Neuronal stem cell (in vitro differentiated cells): ENCODE data around the gene SDC1.

Experiments used
- DNase-seq: peaks from one replicate; pipeline ENCODE4 v3.0.0-alpha.2; 2013; ENCODE audit warnings: low spot score
- H2AFZ ChIP-seq: one replicate; pipeline ENCODE4 v1.6.1; 2013; ENCODE audit warnings: mild to moderate bottlenecking, low read length, inconsistent platforms
- H2AK5ac ChIP-seq: 2 replicates; pipeline ENCODE4 v1.6.1; 2013; ENCODE audit warnings: low read depth, mild to moderate bottlenecking, inconsistent platforms, low read length, moderate library complexity, mixed read lengths
- H2BK120ac ChIP-seq: 2 replicates; pipeline ENCODE4 v1.6.1; 2013; ENCODE audit warnings: low read depth, mild to moderate bottlenecking, inconsistent platforms, low read length, moderate library complexity, mixed read lengths
- H2BK12ac ChIP-seq: one replicate; pipeline ENCODE4 v1.6.1; 2013; ENCODE audit warnings: low read length, inconsistent platforms
- H2BK15ac ChIP-seq: 2 replicates; pipeline ENCODE4 v1.6.1; 2013; ENCODE audit warnings: mild to moderate bottlenecking, low read length, inconsistent platforms, mixed read lengths
- H2BK5ac ChIP-seq: one replicate; pipeline ENCODE4 v1.6.1; 2013; ENCODE audit warnings: inconsistent platforms, mild to moderate bottlenecking, low read length, moderate library complexity
- H3K14ac ChIP-seq: one replicate; pipeline ENCODE4 v1.6.1; 2013; ENCODE audit warnings: low read length, inconsistent platforms
- H3K18ac ChIP-seq: 2 replicates; pipeline ENCODE4 v1.6.1; 2013; ENCODE audit warnings: low read length, inconsistent platforms
- H3K23ac ChIP-seq: 2 replicates; pipeline ENCODE4 v1.6.1; 2013; ENCODE audit warnings: low read depth, mild to moderate bottlenecking, mixed read lengths, low read length, inconsistent platforms; ENCODE audit not compliant: poor library complexity
- H3K27ac ChIP-seq: replicated peaks from 3 replicates; pipeline ENCODE4 v1.5.1; 2013; ENCODE audit warnings: low read length, inconsistent platforms
- H3K27me3 ChIP-seq, 3 experiments: 2 replicates each; pipeline ENCODE4 v1.6.1; 2013; ENCODE audit warnings: low read length in 3 of 3, mild to moderate bottlenecking in 2 of 3, inconsistent platforms in 1 of 3, low read depth in 1 of 3, mixed read lengths in 1 of 3, moderate library complexity in 1 of 3; ENCODE audit not compliant: control insufficient read depth in 3 of 3, insufficient read depth in 3 of 3
- H3K36me3 ChIP-seq, 2 donors: replicated peaks in 1 of 2; 2 replicates each; pipeline ENCODE4 v1.6.1; 2013; ENCODE audit warnings: low read length in 2 of 2; ENCODE audit not compliant: control insufficient read depth in 2 of 2, insufficient read depth in 2 of 2
- H3K4ac ChIP-seq: 2 replicates; pipeline ENCODE4 v1.6.1; 2013; ENCODE audit warnings: inconsistent platforms, mild to moderate bottlenecking, low read length, moderate library complexity
- H3K4me1 ChIP-seq, 2 donors: 1 replicate in 1 of 2; 2 replicates in 1 of 2; pipeline ENCODE4 v1.6.1; 2013; ENCODE audit warnings: low read length in 2 of 2, low read depth in 1 of 2; ENCODE audit not compliant: control insufficient read depth in 2 of 2, insufficient read depth in 1 of 2
- H3K4me2 ChIP-seq: one replicate; pipeline ENCODE4 v1.6.1; 2013; ENCODE audit warnings: mild to moderate bottlenecking, low read length, inconsistent platforms; ENCODE audit not compliant: insufficient read depth, poor library complexity, severe bottlenecking
- H3K4me3 ChIP-seq, 2 donors: 2 replicates each; pipeline ENCODE4 v1.5.1; 2013; ENCODE audit warnings: low read length in 2 of 2, mild to moderate bottlenecking in 2 of 2, inconsistent platforms in 1 of 2, moderate library complexity in 1 of 2
- H3K79me1 ChIP-seq: one replicate; pipeline ENCODE4 v1.6.1; 2013; ENCODE audit warnings: low read depth, mild to moderate bottlenecking, inconsistent platforms, low read length, moderate library complexity
- H3K9ac ChIP-seq: one replicate; pipeline ENCODE4 v1.6.1; 2013; ENCODE audit warnings: mild to moderate bottlenecking, low read depth, low read length, inconsistent platforms; ENCODE audit not compliant: poor library complexity
- H3K9me3 ChIP-seq, 2 donors: replicated peaks in 1 of 2; 2 replicates each; pipeline versions ENCODE3 to v1.6.1; 2013; ENCODE audit warnings: low read length in 2 of 2, mild to moderate bottlenecking in 2 of 2, inconsistent platforms in 1 of 2, low read depth in 1 of 2, mixed read lengths in 1 of 2, moderate library complexity in 1 of 2; ENCODE audit not compliant: control insufficient read depth in 2 of 2, insufficient read depth in 1 of 2
- H4K8ac ChIP-seq: one replicate; pipeline ENCODE4 v1.6.1; 2013; ENCODE audit warnings: low read depth, mild to moderate bottlenecking, inconsistent platforms, low read length, moderate library complexity
- H4K91ac ChIP-seq: one replicate; pipeline ENCODE4 v1.6.1; 2013; ENCODE audit warnings: low read length, low read depth, mild to moderate bottlenecking, inconsistent platforms; ENCODE audit not compliant: poor library complexity
- WGBS, 2 donors: extraction: QIAGEN DNeasy Blood & Tissue Kit; methylation state at CpG; one replicate each; pipeline ENCODE4 v1.1.7; 2013; ENCODE audit warnings: missing lambda C conversion rate in 2 of 2, mixed read lengths in 1 of 2; ENCODE audit not compliant: insufficient read length in 2 of 2, insufficient replicate concordance in 1 of 2; ENCODE audit errors: extremely low coverage in 2 of 2; 5-methylcytosine and 5-hydroxymethylcytosine counted together

Gene SDC1

GRCh38 chr2:20194097-20195015 lies 30.6 kb downstream of the SDC1 start:
- no peak overlapping the region for H2BK120ac ChIP-seq
- peaks cover 8 to 20% of the 10 kb centered on the region in 2 donors for H3K4me1 ChIP-seq
- no peaks in the 10 kb centered on the region for H3K9me3 ChIP-seq
- H3K18ac ChIP-seq = peak overlapping the region; percentile 59
- H3K79me1 ChIP-seq = no peaks in the 10 kb centered on the region
- H3K27ac ChIP-seq = no peak overlapping the region
- no peak overlapping the region for H2AK5ac ChIP-seq
- H2BK12ac ChIP-seq = no peak overlapping the region
- H2BK15ac ChIP-seq = peak overlapping the region; percentile 50
- no CpG with 5 or more reads among the region's 16 CpGs for WGBS, 2 donors
- H3K9ac ChIP-seq = no peak overlapping the region
- no peak overlapping the region for H3K4ac ChIP-seq
- H3K36me3 ChIP-seq = no peaks in the 10 kb centered on the region
- no peak overlapping the region for H4K8ac ChIP-seq
- H2AFZ ChIP-seq = peak overlapping the region; percentile 70
- peaks cover 0 to 11% (median 0%) of the 10 kb centered on the region in 3 experiments for H3K27me3 ChIP-seq
- no peak overlapping the region for H4K91ac ChIP-seq
- DNase-seq = no peak
- no peak overlapping the region for H3K23ac ChIP-seq
- no peak overlapping the region for H3K14ac ChIP-seq
- no peak overlapping the region for H3K4me2 ChIP-seq
- H3K4me3 ChIP-seq = no peak overlapping the region
- H2BK5ac ChIP-seq = no peak overlapping the region

GRCh38 chr2:20193185-20193584 lies 31.7 kb downstream of the SDC1 start:
- no peak overlapping the region for H2BK5ac ChIP-seq
- H4K91ac ChIP-seq = no peak overlapping the region
- H3K27me3 ChIP-seq = peaks cover 0 to 11% (median 0%) of the 10 kb centered on the region in 3 experiments
- no peak overlapping the region for H3K14ac ChIP-seq
- H3K4me1 ChIP-seq = peaks cover 7 to 30% of the 10 kb centered on the region in 2 donors
- no peak overlapping the region for H3K27ac ChIP-seq
- no peak overlapping the region for H3K9ac ChIP-seq
- no peak overlapping the region for H3K4ac ChIP-seq
- H2BK15ac ChIP-seq = peak overlapping the region; percentile 95
- H3K4me2 ChIP-seq = no peak overlapping the region
- no peaks in the 10 kb centered on the region for H3K36me3 ChIP-seq
- H3K23ac ChIP-seq = no peak overlapping the region
- no CpG with 5 or more reads among the region's 4 CpGs for WGBS, 2 donors
- DNase-seq = no peak
- no peak overlapping the region for H2BK12ac ChIP-seq
- H3K18ac ChIP-seq = peak overlapping the region; percentile 90
- no peak overlapping the region for H3K4me3 ChIP-seq
- peak overlapping the region; percentile 87 for H2AK5ac ChIP-seq
- no peaks in the 10 kb centered on the region for H3K79me1 ChIP-seq
- H2AFZ ChIP-seq = no peak overlapping the region
- peak overlapping the region; percentile 99 for H2BK120ac ChIP-seq
- no peaks in the 10 kb centered on the region for H3K9me3 ChIP-seq
- H4K8ac ChIP-seq = no peak overlapping the region

DNA sequence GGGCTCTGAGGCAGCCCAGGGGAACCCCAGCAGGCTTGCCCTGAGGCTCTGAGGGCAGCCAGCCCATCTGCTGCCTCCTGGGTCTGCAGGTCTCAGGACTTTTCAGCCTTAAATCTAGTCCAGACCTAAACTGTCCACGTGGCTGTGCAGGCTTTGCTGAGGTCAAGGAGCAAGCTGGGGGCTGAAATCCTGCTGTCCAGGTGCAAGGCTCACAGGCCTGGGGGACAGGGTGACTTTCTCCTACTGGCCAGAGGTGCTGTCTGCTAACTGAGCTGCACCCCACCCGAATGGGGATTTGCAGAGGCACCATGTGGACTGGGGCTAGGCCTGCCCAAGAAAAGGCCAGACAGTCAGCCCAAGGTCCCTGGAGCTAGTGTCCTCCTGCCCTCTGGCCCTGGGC lies 32.1 kb downstream of the SDC1 start:
- Histone ChIP-seq H2BK120ac (peak overlapping the region; percentile 99), H2BK15ac (peak overlapping the region; percentile 95), H3K36me3 (no peaks in the 10 kb centered on the region), H3K27me3 (peaks cover 0 to 11% (median 0%) of the 10 kb centered on the region in 3 experiments), H3K14ac (peak overlapping the region; percentile 32), H3K27ac (no peak overlapping the region), H2BK12ac (no peak overlapping the region), H3K4ac (no peak overlapping the region), H3K4me2 (no peak overlapping the region), H3K79me1 (no peaks in the 10 kb centered on the region), H2AK5ac (peak overlapping the region; percentile 87), H3K4me1 (peaks cover 7 to 34% of the 10 kb centered on the region in 2 donors), H2BK5ac (no peak overlapping the region), H3K18ac (peak overlapping the region; percentile 90), H3K9me3 (no peaks in the 10 kb centered on the region), H3K23ac (no peak overlapping the region), H4K91ac (no peak overlapping the region), H3K9ac (no peak overlapping the region), H2AFZ (no peak overlapping the region), H4K8ac (no peak overlapping the region), H3K4me3 (no peak overlapping the region)
- WGBS, 2 donors = no CpG with 5 or more reads among the region's 2 CpGs
- no peak for DNase-seq
